BLaER1 (cell line): ENCODE results near the gene TUFM.

Source experiments
- H3K27ac ChIP-seq: shearing (Covaris generic); formaldehyde crosslinking; 2 replicates; pipeline ENCODE4 v1.8.1; 2022
- H3K27me3 ChIP-seq: shearing (Covaris generic); formaldehyde crosslinking; 2 replicates; pipeline ENCODE4 v1.8.1; 2022
- H3K36me3 ChIP-seq: shearing (Covaris generic); formaldehyde crosslinking; 2 replicates; pipeline ENCODE4 v1.8.1; 2022
- H3K4me1 ChIP-seq: shearing (Covaris generic); formaldehyde crosslinking; 2 replicates; pipeline ENCODE4 v1.8.1; 2022
- H3K4me2 ChIP-seq: shearing (Covaris generic); formaldehyde crosslinking; 2 replicates; pipeline ENCODE4 v1.8.1; 2022
- H3K4me3 ChIP-seq: shearing (Covaris generic); formaldehyde crosslinking; 2 replicates; pipeline ENCODE4 v1.8.1; 2022
- H3K9ac ChIP-seq: shearing (Covaris generic); formaldehyde crosslinking; 2 replicates; pipeline ENCODE4 v1.8.1; 2022
- H3K9me3 ChIP-seq: shearing (Covaris generic); formaldehyde crosslinking; 2 replicates; pipeline ENCODE4 v1.8.1; 2022
- H4K20me1 ChIP-seq: shearing (Covaris generic); formaldehyde crosslinking; 2 replicates; pipeline ENCODE4 v1.8.1; 2022
- Cebpa-rat ChIP-seq: shearing (Covaris generic); IDR thresholded peaks from 2 replicates; pipeline ENCODE4 v1.8.1; 2022

TUFM gene

DNA sequence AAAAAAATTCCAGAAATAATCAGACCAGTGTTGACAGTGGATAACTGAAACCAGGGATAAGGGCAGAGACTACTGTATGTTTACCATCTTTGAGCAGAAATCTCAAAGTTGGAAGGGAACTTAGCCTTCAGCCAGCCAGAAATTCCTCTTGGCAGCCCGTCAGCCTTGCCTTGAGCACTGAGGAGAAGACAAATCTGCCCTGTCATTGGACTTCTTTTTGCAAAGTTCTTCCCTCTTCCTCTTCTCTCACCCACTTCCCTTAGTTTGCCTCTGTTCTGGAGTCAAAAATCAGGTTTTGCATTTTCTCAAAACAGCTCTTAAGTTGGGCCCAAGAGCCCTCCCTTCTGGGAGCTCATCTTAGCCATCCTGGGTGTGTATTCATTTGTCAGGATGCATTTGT is 6.2 kb downstream of the TUFM start:
- H4K20me1 ChIP-seq: peaks cover 76% of the 10 kb centered on the region
- TF ChIP-seq Cebpa-rat: no peak
- H3K4me3 ChIP-seq: no peak overlapping the region
- H3K27me3 ChIP-seq: no peaks in the 10 kb centered on the region
- H3K9ac ChIP-seq: no peak overlapping the region
- no peak overlapping the region for H3K4me2 ChIP-seq
- H3K36me3 ChIP-seq: peaks cover 96% of the 10 kb centered on the region
- H3K27ac ChIP-seq: no peak overlapping the region
- H3K4me1 ChIP-seq: peaks cover 5% of the 10 kb centered on the region
- no peaks in the 10 kb centered on the region for H3K9me3 ChIP-seq

- Histone ChIP-seq H3K9me3 (no peaks in the 10 kb centered on the region), H3K27me3 (no peaks in the 10 kb centered on the region), H3K9ac (no peak overlapping the region), H3K4me2 (no peak overlapping the region), H3K4me1 (no peaks in the 10 kb centered on the region), H3K27ac (no peak overlapping the region), H3K36me3 (peaks cover 96% of the 10 kb centered on the region), H4K20me1 (peaks cover 76% of the 10 kb centered on the region), H3K4me3 (no peak overlapping the region)
- no peak for TF ChIP-seq Cebpa-rat
Observed at GRCh38 chr16:28839004-28839639, 7.0 kb downstream of the TUFM start.

GRCh38 chr16:28838558-28838918 is 7.6 kb downstream of the TUFM start:
- Histone ChIP-seq H3K36me3 (peaks cover 96% of the 10 kb centered on the region), H3K9me3 (no peaks in the 10 kb centered on the region), H3K4me2 (no peak overlapping the region), H3K27ac (no peak overlapping the region), H3K9ac (no peak overlapping the region), H4K20me1 (peaks cover 76% of the 10 kb centered on the region), H3K4me1 (no peaks in the 10 kb centered on the region), H3K27me3 (no peaks in the 10 kb centered on the region), H3K4me3 (no peak overlapping the region)
- TF ChIP-seq Cebpa-rat: no peak

DNA sequence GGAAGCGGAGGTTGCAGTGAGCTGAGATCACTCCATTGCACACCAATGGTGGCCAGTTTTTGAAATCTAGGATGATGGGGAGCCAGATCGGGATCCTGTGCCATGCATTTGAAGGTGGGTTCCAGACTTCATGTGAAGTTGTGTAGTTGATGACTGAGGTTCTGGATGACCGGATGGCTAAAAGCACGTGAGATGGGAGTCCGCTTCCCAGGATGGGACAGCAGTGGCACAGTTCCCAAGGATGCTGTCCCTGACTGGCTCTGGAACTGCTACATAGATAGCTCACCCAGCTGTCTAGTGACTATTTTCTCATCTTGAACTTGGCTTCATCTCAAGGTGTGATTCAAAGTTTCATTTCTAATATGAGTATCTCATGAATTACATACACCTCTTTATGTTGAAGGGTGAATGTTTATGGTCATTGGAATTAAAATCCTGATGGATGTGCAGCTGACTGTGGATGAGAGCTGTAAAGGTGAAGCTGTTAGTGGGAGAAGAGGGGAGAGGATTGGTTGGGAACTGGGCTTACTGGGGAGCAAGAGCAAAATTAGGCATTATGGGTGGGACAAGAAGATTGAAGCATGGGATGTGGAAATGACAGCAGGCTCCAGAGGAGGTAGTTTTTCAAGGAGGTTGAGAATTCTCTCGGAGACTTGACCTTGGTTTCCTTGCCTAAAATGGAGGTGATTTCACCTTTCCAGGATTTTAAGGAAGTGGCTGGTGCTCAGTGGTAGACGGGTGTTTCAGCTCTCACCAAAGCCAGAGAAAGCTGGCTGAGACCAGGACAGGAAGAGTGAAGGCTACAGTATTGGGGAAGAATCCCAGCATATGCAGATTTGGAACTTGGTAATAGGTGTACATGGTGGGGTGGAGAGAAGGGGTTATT is 8.2 kb downstream of the TUFM start:
- no peak for TF ChIP-seq Cebpa-rat
- Histone ChIP-seq H3K4me1 (no peaks in the 10 kb centered on the region), H3K9ac (no peak overlapping the region), H3K36me3 (peaks cover 96% of the 10 kb centered on the region), H4K20me1 (peaks cover 76% of the 10 kb centered on the region), H3K27me3 (no peaks in the 10 kb centered on the region), H3K27ac (no peak overlapping the region), H3K4me3 (no peak overlapping the region), H3K9me3 (no peaks in the 10 kb centered on the region), H3K4me2 (no peak overlapping the region)

- no peak for TF ChIP-seq Cebpa-rat
- Histone ChIP-seq H3K4me3 (no peak overlapping the region), H3K27ac (no peak overlapping the region), H3K27me3 (no peaks in the 10 kb centered on the region), H3K4me1 (no peaks in the 10 kb centered on the region), H3K4me2 (no peak overlapping the region), H3K9ac (no peak overlapping the region), H4K20me1 (peaks cover 78% of the 10 kb centered on the region), H3K9me3 (no peaks in the 10 kb centered on the region), H3K36me3 (peaks cover 96% of the 10 kb centered on the region)
Observed at GRCh38 chr16:28836761-28837064, 9.4 kb downstream of the TUFM start.

DNA sequence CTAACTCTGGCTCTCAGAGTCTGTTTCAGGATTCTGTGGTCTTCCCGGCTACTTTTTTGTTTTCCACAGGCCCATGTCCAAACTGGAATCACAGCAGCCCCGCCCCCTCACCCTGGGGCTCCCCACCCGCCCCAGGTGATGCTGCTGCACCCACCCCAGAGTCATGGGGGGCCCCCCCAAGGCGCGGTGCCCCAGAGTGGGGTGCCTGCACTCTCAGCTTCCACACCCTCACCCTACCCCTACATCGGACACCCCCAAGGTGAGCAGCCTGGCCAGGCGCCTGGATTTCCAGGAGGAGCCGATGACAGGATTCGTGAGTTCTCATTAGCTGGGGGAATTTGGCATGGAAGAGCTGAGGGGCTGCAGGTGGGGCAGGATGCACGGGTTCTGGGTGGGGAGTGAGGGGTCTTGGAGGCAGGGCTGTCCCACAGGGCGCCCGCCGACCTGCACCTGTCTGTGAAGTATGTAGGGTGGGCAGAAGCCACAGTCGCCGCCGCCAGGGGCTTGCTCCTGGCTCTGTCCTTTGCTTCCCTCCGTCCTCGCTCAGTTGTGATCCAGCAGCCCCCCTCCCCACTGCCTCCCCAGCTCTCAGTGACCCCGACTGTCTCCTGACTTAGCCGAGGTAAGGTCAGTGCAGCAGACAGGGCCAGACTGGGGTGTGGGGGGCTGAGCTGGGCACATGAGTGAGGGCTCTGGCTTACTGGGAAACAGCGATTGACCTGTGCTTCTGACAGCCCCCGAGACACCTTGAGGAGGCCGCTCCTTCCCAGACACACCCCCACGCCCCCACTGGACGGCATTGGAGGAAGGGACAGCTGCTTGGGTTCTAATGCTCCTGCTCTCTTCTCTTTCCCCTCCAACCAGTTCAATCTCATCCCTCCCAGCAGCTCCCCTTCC is 10.0 kb downstream of the TUFM start:
- Histone ChIP-seq H4K20me1 (peaks cover 84% of the 10 kb centered on the region), H3K27me3 (no peaks in the 10 kb centered on the region), H3K4me3 (no peak overlapping the region), H3K4me1 (no peaks in the 10 kb centered on the region), H3K36me3 (peaks cover 96% of the 10 kb centered on the region), H3K9me3 (no peaks in the 10 kb centered on the region), H3K27ac (no peak overlapping the region), H3K9ac (no peak overlapping the region), H3K4me2 (no peak overlapping the region)
- no peak for TF ChIP-seq Cebpa-rat

DNA sequence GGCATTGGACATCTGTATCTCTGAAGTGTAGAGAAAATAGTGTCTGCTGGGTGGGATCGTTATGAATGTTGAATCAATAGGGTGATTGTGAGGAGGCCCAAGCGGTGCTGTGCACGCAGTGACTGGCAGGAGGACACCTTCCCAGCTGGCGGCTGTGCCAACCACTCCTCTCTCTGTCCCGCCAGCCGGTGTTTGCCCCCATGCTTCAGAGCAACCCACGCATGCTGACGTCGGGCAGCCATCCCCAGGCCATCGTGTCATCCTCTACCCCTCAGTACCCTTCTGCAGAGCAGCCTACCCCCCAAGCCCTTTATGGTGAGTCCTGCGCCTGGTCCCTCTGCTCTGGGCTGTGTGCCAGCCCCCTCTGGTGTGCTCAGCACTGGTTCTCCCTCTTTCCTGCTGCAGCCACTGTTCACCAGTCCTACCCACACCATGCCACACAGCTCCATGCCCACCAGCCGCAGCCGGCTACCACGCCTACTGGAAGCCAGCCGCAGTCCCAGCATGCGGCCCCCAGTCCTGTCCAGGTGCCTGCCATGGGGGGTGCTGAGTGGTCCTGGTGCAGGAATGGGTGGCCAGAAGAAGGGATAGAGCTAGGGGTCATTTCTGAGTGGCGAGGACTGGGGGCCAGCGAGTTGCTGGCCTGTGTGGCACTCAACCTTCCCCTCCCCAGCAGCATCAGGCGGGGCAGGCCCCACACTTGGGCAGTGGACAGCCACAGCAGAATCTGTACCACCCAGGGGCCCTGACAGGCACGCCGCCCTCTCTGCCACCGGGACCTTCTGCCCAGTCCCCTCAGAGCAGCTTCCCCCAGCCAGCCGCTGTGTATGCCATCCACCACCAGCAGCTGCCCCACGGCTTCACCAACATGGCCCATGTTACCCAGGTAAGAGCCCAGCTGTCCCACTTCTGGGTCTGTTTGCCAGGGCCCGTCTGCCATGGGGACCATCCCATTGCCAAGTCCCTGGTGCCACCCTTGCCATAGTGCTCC is 11.0 kb downstream of the TUFM start:
- H3K9me3 ChIP-seq: no peaks in the 10 kb centered on the region

DNA sequence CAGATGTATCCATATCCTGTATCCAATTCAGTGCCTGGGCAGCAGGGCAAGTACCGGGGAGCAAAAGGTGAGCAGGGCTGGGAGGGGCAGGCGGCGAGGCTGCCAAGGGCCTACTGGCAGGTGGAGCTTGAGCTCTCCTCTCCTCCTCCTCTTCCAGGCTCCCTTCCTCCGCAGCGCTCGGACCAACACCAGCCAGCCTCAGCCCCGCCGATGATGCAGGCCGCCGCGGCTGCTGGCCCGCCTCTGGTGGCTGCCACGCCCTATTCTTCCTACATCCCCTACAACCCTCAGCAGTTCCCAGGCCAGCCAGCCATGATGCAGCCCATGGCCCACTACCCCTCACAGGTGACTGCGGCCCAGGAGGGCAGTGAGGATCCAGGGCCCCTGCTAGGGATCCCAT is 11.8 kb downstream of the TUFM start:
- TF ChIP-seq Cebpa-rat: no peak
- no peak overlapping the region for H3K27ac ChIP-seq
- H3K4me3 ChIP-seq: no peak overlapping the region
- H3K36me3 ChIP-seq: peaks cover 100% of the 10 kb centered on the region
- no peaks in the 10 kb centered on the region for H3K27me3 ChIP-seq
- peaks cover 89% of the 10 kb centered on the region for H4K20me1 ChIP-seq
- H3K4me1 ChIP-seq: no peaks in the 10 kb centered on the region
- no peaks in the 10 kb centered on the region for H3K9me3 ChIP-seq
- no peak overlapping the region for H3K9ac ChIP-seq
- no peak overlapping the region for H3K4me2 ChIP-seq

More for the DNA sequence above, 11.0 kb downstream of the TUFM start:
- no peak overlapping the region for H3K27ac ChIP-seq
- peaks cover 98% of the 10 kb centered on the region for H3K36me3 ChIP-seq
- no peak overlapping the region for H3K4me3 ChIP-seq
- peaks cover 87% of the 10 kb centered on the region for H4K20me1 ChIP-seq
- no peak overlapping the region for H3K4me2 ChIP-seq
- H3K4me1 ChIP-seq: no peaks in the 10 kb centered on the region
- TF ChIP-seq Cebpa-rat: no peak
- no peak overlapping the region for H3K9ac ChIP-seq
- H3K27me3 ChIP-seq: no peaks in the 10 kb centered on the region

DNA sequence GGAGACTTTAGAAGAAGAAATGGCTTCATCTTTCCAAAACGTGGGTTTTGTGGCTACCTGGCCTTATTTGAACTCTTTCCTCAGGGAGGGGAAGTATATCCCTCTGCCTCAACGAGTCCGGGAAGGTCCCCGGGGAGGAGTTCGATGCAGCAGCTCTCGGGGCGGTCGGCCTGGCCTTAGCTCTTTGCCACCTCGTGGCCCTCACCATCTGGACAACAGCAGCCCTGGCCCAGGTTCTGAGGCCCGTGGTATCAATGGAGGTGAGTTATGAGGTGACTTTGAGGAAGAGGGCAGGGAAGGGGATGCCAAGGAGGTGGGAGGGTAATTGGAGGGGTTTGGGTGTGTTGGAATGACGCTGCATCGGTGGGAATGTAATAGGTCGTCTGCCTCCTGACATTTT is 15.6 kb downstream of the TUFM start:
- H3K27me3 ChIP-seq: no peaks in the 10 kb centered on the region
- H3K27ac ChIP-seq: no peak overlapping the region
- peaks cover 100% of the 10 kb centered on the region for H4K20me1 ChIP-seq
- no peak overlapping the region for H3K4me3 ChIP-seq
- peaks cover 100% of the 10 kb centered on the region for H3K36me3 ChIP-seq
- peaks cover 8% of the 10 kb centered on the region for H3K4me1 ChIP-seq
- no peak overlapping the region for H3K4me2 ChIP-seq
- H3K9ac ChIP-seq: no peak overlapping the region
- TF ChIP-seq Cebpa-rat: no peak
- no peaks in the 10 kb centered on the region for H3K9me3 ChIP-seq
